Measurements from ENCODE around the gene ARHGEF9.

DNA sequence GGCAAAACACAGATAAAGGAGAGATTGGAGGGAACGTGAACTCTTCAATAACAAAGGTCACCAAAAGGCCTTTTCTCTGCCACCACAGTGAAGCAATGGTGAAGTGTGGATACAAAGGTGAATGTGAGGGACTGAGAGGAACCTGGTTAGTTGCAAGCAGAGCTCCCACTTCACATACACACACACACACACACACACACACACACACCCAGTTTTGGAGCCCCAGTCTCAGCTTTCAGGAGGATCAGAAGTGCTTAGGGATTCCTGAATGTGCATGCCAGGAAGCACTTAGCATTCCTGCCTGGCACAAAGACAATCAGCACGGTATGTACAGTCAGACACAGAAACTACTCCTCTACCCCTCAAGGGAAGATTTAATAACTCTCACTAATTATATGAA lies 71.5 kb downstream of the ARHGEF9 start:
- TF ChIP-seq, protein P1, sequence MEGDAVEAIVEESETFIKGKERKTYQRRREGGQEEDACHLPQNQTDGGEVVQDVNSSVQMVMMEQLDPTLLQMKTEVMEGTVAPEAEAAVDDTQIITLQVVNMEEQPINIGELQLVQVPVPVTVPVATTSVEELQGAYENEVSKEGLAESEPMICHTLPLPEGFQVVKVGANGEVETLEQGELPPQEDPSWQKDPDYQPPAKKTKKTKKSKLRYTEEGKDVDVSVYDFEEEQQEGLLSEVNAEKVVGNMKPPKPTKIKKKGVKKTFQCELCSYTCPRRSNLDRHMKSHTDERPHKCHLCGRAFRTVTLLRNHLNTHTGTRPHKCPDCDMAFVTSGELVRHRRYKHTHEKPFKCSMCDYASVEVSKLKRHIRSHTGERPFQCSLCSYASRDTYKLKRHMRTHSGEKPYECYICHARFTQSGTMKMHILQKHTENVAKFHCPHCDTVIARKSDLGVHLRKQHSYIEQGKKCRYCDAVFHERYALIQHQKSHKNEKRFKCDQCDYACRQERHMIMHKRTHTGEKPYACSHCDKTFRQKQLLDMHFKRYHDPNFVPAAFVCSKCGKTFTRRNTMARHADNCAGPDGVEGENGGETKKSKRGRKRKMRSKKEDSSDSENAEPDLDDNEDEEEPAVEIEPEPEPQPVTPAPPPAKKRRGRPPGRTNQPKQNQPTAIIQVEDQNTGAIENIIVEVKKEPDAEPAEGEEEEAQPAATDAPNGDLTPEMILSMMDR (IDR thresholded peaks at IDR 0.05): no peak
- no peak for TF ChIP-seq EP300 (IDR thresholded peaks at IDR 0.05)
- no peak for TF ChIP-seq POLR2A (IDR thresholded peaks at IDR 0.05; ENCODE audit: low read depth)
